Left ventricle myocardium inferior (tissue), 1 donor: ENCODE results near the gene RPP25. TPM values are rescaled to one million over a fixed set of nuclear protein-coding genes. Genes with fewer than 3 reads are reported as not detected.
A peak's percentile ranks its signal among the peaks of the same experiment; 100 is the strongest.

Source experiments
- DNase-seq: peaks from one replicate; pipeline ENCODE4 v3.0.0-alpha.2; 2020
- H3K27ac ChIP-seq: fragments of 200-600 bp; replicated peaks from 2 replicates; pipeline ENCODE4 v1.8.0; 2021
- H3K27me3 ChIP-seq: fragments of 200-600 bp; 2 replicates; pipeline ENCODE4 v1.8.0; 2021; ENCODE audit warnings: low read depth
- H3K36me3 ChIP-seq: fragments of 200-600 bp; 2 replicates; pipeline ENCODE4 v1.8.0; 2021
- H3K4me1 ChIP-seq: fragments of 200-600 bp; 2 replicates; pipeline ENCODE4 v1.8.0; 2021
- H3K4me3 ChIP-seq: fragments of 200-600 bp; 2 replicates; pipeline ENCODE4 v1.8.0; 2021; ENCODE audit warnings: mild to moderate bottlenecking, moderate library complexity
- H3K9me3 ChIP-seq: fragments of 200-600 bp; replicated peaks from 2 replicates; pipeline ENCODE4 v1.8.0; 2021
- intact Hi-C: fragments of 100-400 bp; cut with micrococcal nuclease; formaldehyde crosslinking; loops from one replicate; pipeline ENCODE4 v1.11.0; 2022
- total RNA-seq: library from RNA; stranded (reverse); fragmentation: NEBNext Ultra II Directional; extraction: Animal tissue kit (Norgen Biotek cat#: 25700); gene quantifications from one replicate; pipeline ENCODE4 v1.2.1, GENCODE V29; 2021
- TF ChIP-seq, protein P1 (sequence below): fragments of 200-600 bp; IDR thresholded peaks from 2 replicates; pipeline ENCODE4 v1.8.0; 2021; ENCODE audit warnings: antibody characterized with exemption, mild to moderate bottlenecking, borderline replicate concordance
- donor health status: DM: no; HTN: yes; CAD: no; lungs with severe emphysema.

Gene RPP25
- total RNA-seq, 1 donor from 2014 or later = 2.4 TPM

DNA sequence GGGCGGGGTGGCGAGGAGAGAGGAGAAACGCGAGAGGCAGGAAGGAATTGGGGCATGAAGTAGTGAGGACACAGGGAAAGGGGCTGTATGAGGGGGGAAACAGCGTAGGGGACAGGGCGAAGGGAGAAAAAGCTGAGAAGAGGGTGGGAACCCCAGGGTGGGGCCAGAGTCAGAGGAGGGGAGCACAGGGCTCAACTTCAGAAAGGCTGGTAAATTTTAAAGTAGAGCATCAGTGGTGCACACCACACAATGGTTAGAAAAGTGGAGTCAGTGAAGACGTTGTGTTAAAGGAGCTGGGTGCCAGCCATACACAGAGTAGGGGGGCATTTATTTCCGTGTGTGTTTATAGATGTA lies 3.0 kb upstream of the RPP25 start:
- Histone ChIP-seq H3K36me3 (no peaks in the 10 kb centered on the region), H3K9me3 (no peaks in the 10 kb centered on the region), H3K27ac (no peak overlapping the region), H3K27me3 (peaks cover 29% of the 10 kb centered on the region), H3K4me1 (peaks cover 57% of the 10 kb centered on the region), H3K4me3 (peak overlapping the region; percentile 81)
- TF ChIP-seq, protein P1, sequence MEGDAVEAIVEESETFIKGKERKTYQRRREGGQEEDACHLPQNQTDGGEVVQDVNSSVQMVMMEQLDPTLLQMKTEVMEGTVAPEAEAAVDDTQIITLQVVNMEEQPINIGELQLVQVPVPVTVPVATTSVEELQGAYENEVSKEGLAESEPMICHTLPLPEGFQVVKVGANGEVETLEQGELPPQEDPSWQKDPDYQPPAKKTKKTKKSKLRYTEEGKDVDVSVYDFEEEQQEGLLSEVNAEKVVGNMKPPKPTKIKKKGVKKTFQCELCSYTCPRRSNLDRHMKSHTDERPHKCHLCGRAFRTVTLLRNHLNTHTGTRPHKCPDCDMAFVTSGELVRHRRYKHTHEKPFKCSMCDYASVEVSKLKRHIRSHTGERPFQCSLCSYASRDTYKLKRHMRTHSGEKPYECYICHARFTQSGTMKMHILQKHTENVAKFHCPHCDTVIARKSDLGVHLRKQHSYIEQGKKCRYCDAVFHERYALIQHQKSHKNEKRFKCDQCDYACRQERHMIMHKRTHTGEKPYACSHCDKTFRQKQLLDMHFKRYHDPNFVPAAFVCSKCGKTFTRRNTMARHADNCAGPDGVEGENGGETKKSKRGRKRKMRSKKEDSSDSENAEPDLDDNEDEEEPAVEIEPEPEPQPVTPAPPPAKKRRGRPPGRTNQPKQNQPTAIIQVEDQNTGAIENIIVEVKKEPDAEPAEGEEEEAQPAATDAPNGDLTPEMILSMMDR = no peak
- no peak for DNase-seq
- intact Hi-C loops = no loop called here

- H3K9me3 ChIP-seq = no peaks in the 10 kb centered on the region
- H3K27me3 ChIP-seq = peaks cover 29% of the 10 kb centered on the region
- peaks cover 57% of the 10 kb centered on the region for H3K4me1 ChIP-seq
- H3K4me3 ChIP-seq = peak overlapping the region; percentile 81
- peak overlapping the region; percentile 88 for H3K27ac ChIP-seq
- no peak for DNase-seq
- no peaks in the 10 kb centered on the region for H3K36me3 ChIP-seq
- intact Hi-C loops = no loop called here
- TF ChIP-seq, protein P1 = no peak
Measured at GRCh38 chr15:74958908-74959585, 2.5 kb upstream of the RPP25 start.

DNA sequence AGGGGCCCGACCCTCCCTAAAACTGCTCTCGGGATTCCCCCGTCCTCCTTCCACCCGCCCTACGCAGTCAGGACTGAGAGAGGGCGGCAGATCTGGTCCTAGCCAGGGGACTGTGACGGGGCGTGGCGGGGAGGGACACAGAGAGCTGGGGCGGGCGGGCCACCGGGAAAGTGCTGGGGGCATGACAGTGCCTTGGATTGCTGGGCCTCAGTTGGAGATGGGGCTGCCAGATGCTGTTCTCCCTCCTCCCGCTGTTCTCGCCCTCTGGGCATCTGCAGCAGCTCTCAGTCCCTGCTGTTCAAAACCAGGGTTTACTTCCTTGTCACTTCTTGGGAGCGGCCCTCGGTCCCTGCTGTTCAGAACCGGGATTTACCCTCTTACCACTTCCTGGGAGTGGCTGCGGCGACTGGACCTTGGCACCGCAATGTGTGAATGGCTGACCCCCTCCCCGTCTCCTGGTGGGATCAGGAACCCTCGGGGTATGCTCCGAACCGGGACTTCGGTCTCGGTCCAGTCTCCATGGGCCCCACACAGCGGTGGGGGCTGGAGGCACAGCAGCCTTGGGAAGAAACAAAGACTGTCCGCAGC lies 1.8 kb upstream of the RPP25 start:
- peak overlapping the region; percentile 88 for H3K27ac ChIP-seq
- H3K27me3 ChIP-seq = peaks cover 29% of the 10 kb centered on the region

GRCh38 chr15:74957476-74958035 lies 984 bp upstream of the RPP25 start:
- intact Hi-C loops = no loop called here
- no peaks in the 10 kb centered on the region for H3K9me3 ChIP-seq
- H3K4me1 ChIP-seq = peaks cover 58% of the 10 kb centered on the region
- DNase-seq = no peak
- no peaks in the 10 kb centered on the region for H3K36me3 ChIP-seq
- peak overlapping the region; percentile 81 for H3K4me3 ChIP-seq
- peak overlapping the region; percentile 88 for H3K27ac ChIP-seq
- H3K27me3 ChIP-seq = peaks cover 29% of the 10 kb centered on the region
- TF ChIP-seq, protein P1 = no peak

More for the DNA sequence above, 1.8 kb upstream of the RPP25 start:
- peak; percentile 68 for DNase-seq
- Histone ChIP-seq H3K36me3 (no peaks in the 10 kb centered on the region), H3K4me1 (peaks cover 58% of the 10 kb centered on the region), H3K4me3 (peak overlapping the region; percentile 81), H3K9me3 (no peaks in the 10 kb centered on the region)
- TF ChIP-seq, protein P1 = peak; percentile 43
- intact Hi-C loops = no loop called here

GRCh38 chr15:74955796-74956647 lies 550 bp downstream of the RPP25 start:
- Histone ChIP-seq H3K27ac (peak overlapping the region; percentile 88), H3K4me3 (peak overlapping the region; percentile 81), H3K36me3 (no peaks in the 10 kb centered on the region), H3K4me1 (peaks cover 58% of the 10 kb centered on the region), H3K27me3 (peaks cover 29% of the 10 kb centered on the region), H3K9me3 (no peaks in the 10 kb centered on the region)
- peak; percentile 83 for DNase-seq
- intact Hi-C loops = no loop called here
- TF ChIP-seq, protein P1 = peak; percentile 62
